B cell (primary cell): Measurements from ENCODE around the gene LAPTM4A.
"Not testable (repeated sequence)": the region's sequence is repeated elsewhere in the genome, so short reads cannot be mapped to it uniquely, and the experiment has no call there.

Source experiments
- CTCF ChIP-seq: fragments of 200-600 bp; IDR thresholded peaks from one replicate; pipeline ENCODE4 v1.8.0; 2022; ENCODE audit warnings: antibody characterized with exemption, mild to moderate bottlenecking
- EZH2 ChIP-seq: IDR thresholded peaks from 2 replicates; pipeline ENCODE4 v1.6.1; 2012; ENCODE audit warnings: borderline replicate concordance, low read depth, mild to moderate bottlenecking, moderate library complexity, low read length; ENCODE audit not compliant: insufficient read depth, poor library complexity, severe bottlenecking

- TF ChIP-seq CTCF, EZH2: not testable (repeated sequence)
Observed at GRCh38 chr2:20085909-20086308, 34.5 kb upstream of the LAPTM4A start.
